ENCODE measurements around the gene FAM163B.

The FAM163B gene

GRCh38 chr9:133593587-133594253 is 15.5 kb downstream of the FAM163B start:
- TF ChIP-seq CTCF (IDR thresholded peaks at IDR 0.05; ENCODE audit: insufficient read depth, missing control alignments) = no peak
- no peak for FAIRE-seq
- no peak for DNase-seq (ENCODE audit: insufficient read length, low spot score)

GRCh38 chr9:133592731-133593409 is 16.3 kb downstream of the FAM163B start:
- TF ChIP-seq CTCF (IDR thresholded peaks at IDR 0.05; ENCODE audit: insufficient read depth, missing control alignments) = no peak
- DNase-seq (ENCODE audit: insufficient read length, low spot score) = no peak
- no peak for FAIRE-seq

GRCh38 chr9:133591985-133592384 is 17.2 kb downstream of the FAM163B start:
- no peak for TF ChIP-seq CTCF (IDR thresholded peaks at IDR 0.05; ENCODE audit: insufficient read depth, missing control alignments)
- DNase-seq (ENCODE audit: insufficient read length, low spot score) (no peak), FAIRE-seq (no peak)

- DNase-seq (ENCODE audit: insufficient read length, low spot score) = no peak
- no peak for FAIRE-seq
- TF ChIP-seq CTCF (IDR thresholded peaks at IDR 0.05; ENCODE audit: insufficient read depth, missing control alignments) = no peak
These were observed 17.9 kb downstream of the FAM163B start for GRCh38 chr9:133591116-133591910.

GRCh38 chr9:133590231-133590855 is 18.8 kb downstream of the FAM163B start:
- no peak for TF ChIP-seq CTCF (IDR thresholded peaks at IDR 0.05; ENCODE audit: insufficient read depth, missing control alignments)
- DNase-seq (ENCODE audit: insufficient read length, low spot score) (no peak), FAIRE-seq (no peak)

- TF ChIP-seq CTCF (IDR thresholded peaks at IDR 0.05; ENCODE audit: insufficient read depth, missing control alignments) = no peak
- FAIRE-seq (no peak), DNase-seq (ENCODE audit: insufficient read length, low spot score) (no peak)
These were observed 19.5 kb downstream of the FAM163B start for GRCh38 chr9:133589454-133590227.

All from D721Med (cell line).